ENCODE measurements around the gene RFLNA. TPM values are rescaled to one million over a fixed set of nuclear protein-coding genes. Genes with fewer than 3 reads are reported as not detected.

RFLNA gene
- total RNA-seq, 2 experiments from 2014 or later: not detected

DNA sequence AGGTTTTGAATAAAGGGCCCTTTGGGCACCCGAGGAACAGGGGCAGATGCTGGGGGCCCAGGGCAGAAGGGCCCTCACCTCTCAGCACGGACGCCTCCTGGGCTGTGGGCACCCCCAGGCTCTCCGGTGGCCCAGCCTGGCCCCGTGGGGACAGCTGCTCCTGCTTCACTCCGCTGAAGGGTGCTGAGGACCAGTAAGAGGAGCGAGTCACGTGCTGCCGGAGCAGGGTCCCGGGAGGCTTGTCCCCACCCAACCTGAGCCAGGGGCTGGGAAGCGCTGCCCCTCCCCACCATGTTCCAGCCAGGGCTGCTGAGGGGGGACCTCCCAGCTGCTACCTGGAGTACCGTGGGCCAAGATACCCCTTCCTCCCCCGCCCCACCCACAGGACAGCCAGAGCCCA is 59.5 kb downstream of the RFLNA start:
- H3K4me1 Mint-ChIP-seq (ENCODE audit: low read depth): no peaks in the 10 kb centered on the region
- TF ChIP-seq, protein P1, sequence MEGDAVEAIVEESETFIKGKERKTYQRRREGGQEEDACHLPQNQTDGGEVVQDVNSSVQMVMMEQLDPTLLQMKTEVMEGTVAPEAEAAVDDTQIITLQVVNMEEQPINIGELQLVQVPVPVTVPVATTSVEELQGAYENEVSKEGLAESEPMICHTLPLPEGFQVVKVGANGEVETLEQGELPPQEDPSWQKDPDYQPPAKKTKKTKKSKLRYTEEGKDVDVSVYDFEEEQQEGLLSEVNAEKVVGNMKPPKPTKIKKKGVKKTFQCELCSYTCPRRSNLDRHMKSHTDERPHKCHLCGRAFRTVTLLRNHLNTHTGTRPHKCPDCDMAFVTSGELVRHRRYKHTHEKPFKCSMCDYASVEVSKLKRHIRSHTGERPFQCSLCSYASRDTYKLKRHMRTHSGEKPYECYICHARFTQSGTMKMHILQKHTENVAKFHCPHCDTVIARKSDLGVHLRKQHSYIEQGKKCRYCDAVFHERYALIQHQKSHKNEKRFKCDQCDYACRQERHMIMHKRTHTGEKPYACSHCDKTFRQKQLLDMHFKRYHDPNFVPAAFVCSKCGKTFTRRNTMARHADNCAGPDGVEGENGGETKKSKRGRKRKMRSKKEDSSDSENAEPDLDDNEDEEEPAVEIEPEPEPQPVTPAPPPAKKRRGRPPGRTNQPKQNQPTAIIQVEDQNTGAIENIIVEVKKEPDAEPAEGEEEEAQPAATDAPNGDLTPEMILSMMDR (IDR thresholded peaks at IDR 0.05): no peak
- ATAC-seq (ENCODE audit: poor library complexity): no peak

DNA sequence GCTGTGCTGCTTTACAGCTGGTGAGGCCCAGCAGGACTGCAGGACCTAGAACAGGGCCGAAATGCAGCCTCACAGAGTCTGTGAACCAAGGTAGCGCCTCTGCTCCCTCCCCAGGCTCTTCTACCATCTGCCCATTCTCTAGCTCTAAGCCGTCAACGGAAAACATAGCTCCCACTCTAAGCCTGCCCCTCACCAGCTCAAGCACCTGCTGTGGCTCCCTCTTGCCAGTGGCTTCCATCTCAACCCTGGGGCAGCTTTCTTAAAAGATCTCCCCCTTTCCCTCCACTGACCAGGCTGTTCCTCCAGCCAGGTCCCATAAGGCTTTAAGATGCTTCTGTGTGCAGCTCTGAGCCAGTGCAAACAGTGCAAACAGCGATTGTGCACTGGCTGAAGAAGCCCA is 61.3 kb downstream of the RFLNA start:
- peaks cover 91% of the 10 kb centered on the region for H3K36me3 ChIP-seq (ENCODE audit: insufficient read depth, low read length)
- no peak for DNase-seq
- Mint-ChIP-seq H3K9me3 (no peaks in the 10 kb centered on the region), H3K27me3 (no peaks in the 10 kb centered on the region), H3K4me1 (ENCODE audit: low read depth) (no peaks in the 10 kb centered on the region), H3K4me3 (no peak overlapping the region), H3K36me3 (ENCODE audit: low read depth) (peaks cover 65% of the 10 kb centered on the region), H3K27ac (peak overlapping the region; percentile 24)
- no peak overlapping the region for H3K27ac ChIP-seq (ENCODE audit: low read depth in 1 of 2, low read length in 2 of 2)
- intact Hi-C loops (cut with DNase I, micrococcal nuclease): no loop called here
- H3K9me3 ChIP-seq (ENCODE audit: control insufficient read depth in 1 of 2, insufficient read depth in 1 of 2, low read length in 2 of 2): no peaks in the 10 kb centered on the region
- TF ChIP-seq, protein P1 (IDR thresholded peaks at IDR 0.05): no peak
- H3K4me3 ChIP-seq (ENCODE audit: low read length): no peak overlapping the region
- no peaks in the 10 kb centered on the region for H3K27me3 ChIP-seq (ENCODE audit: control insufficient read depth in 1 of 2, insufficient read depth in 2 of 2, low read length in 2 of 2)
- ATAC-seq (ENCODE audit: poor library complexity): no peak
- ChIA-PET CTCF (no interaction called here), POLR2A (no interaction called here)
- H3K4me1 ChIP-seq (ENCODE audit: insufficient read depth, low read length): no peaks in the 10 kb centered on the region

More for the DNA sequence above, 59.5 kb downstream of the RFLNA start:
- DNase-seq: no peak
- H3K36me3 ChIP-seq (ENCODE audit: insufficient read depth, low read length): peaks cover 92% of the 10 kb centered on the region
- H3K9me3 ChIP-seq (ENCODE audit: control insufficient read depth in 1 of 2, insufficient read depth in 1 of 2, low read length in 2 of 2): no peaks in the 10 kb centered on the region
- Mint-ChIP-seq H3K4me3 (no peak overlapping the region), H3K27me3 (no peaks in the 10 kb centered on the region), H3K36me3 (ENCODE audit: low read depth) (peaks cover 65% of the 10 kb centered on the region), H3K9me3 (no peaks in the 10 kb centered on the region), H3K27ac (no peak overlapping the region)
- no peak overlapping the region for H3K27ac ChIP-seq (ENCODE audit: low read depth in 1 of 2, low read length in 2 of 2)
- H3K4me3 ChIP-seq (ENCODE audit: low read length): no peak overlapping the region
- no peaks in the 10 kb centered on the region for H3K27me3 ChIP-seq (ENCODE audit: control insufficient read depth in 1 of 2, insufficient read depth in 2 of 2, low read length in 2 of 2)
- no peaks in the 10 kb centered on the region for H3K4me1 ChIP-seq (ENCODE audit: insufficient read depth, low read length)
- ChIA-PET POLR2A (no interaction called here), CTCF (no interaction called here)
- intact Hi-C loops (cut with DNase I, micrococcal nuclease): no loop called here

DNA sequence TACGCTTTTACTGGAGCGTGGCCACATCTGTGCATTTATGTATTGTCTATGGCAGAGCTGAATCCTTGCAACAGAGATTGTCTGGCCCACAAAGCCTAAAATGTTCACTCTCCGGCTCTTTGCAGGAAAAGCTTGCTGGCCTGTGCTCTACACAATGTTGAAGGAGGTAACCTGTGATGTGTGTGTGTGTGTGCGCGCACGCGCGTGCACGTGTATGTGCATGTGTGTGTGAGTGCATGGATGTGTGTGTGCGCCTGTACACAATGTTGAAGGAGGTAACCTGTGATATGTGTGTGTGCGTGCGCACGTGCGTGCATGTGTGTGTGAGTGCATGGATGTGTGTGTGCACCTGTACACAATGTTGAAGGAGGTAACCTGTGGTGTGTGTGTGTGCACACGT is 62.7 kb downstream of the RFLNA start:
- Histone ChIP-seq H3K27ac (ENCODE audit: low read depth in 1 of 2, low read length in 2 of 2) (no peak overlapping the region), H3K27me3 (ENCODE audit: control insufficient read depth in 1 of 2, insufficient read depth in 2 of 2, low read length in 2 of 2) (no peaks in the 10 kb centered on the region), H3K36me3 (ENCODE audit: insufficient read depth, low read length) (peaks cover 85% of the 10 kb centered on the region), H3K4me1 (ENCODE audit: insufficient read depth, low read length) (no peaks in the 10 kb centered on the region), H3K9me3 (ENCODE audit: control insufficient read depth in 1 of 2, insufficient read depth in 1 of 2, low read length in 2 of 2) (no peaks in the 10 kb centered on the region), H3K4me3 (ENCODE audit: low read length) (no peak overlapping the region)
- no peak for ATAC-seq (ENCODE audit: poor library complexity)
- no peak overlapping the region for H3K27ac Mint-ChIP-seq
- no peaks in the 10 kb centered on the region for H3K9me3 Mint-ChIP-seq
- no peak overlapping the region for H3K4me3 Mint-ChIP-seq
- ChIA-PET POLR2A (no interaction called here), CTCF (no interaction called here)
- H3K36me3 Mint-ChIP-seq (ENCODE audit: low read depth): peaks cover 68% of the 10 kb centered on the region
- no peaks in the 10 kb centered on the region for H3K4me1 Mint-ChIP-seq (ENCODE audit: low read depth)
- H3K27me3 Mint-ChIP-seq: no peaks in the 10 kb centered on the region
- no peak for DNase-seq
- TF ChIP-seq, protein P1 (IDR thresholded peaks at IDR 0.05): no peak
- intact Hi-C loops (cut with DNase I, micrococcal nuclease): no loop called here

Data from CD4-positive, alpha-beta T cell (primary cell).